ENCODE results near the gene COL5A3.

COL5A3 gene

GRCh38 chr19:9916719-9917118, 93.6 kb downstream of the COL5A3 start:
- TF ChIP-seq ISL1 (CRISPR knock-in tag; IDR thresholded peaks at IDR 0.05) (no peak), ZFP30 (CRISPR knock-in tag; IDR thresholded peaks at IDR 0.05) (no peak), ZFP3 (CRISPR knock-in tag; IDR thresholded peaks at IDR 0.05) (no peak), RARB (CRISPR knock-in tag; IDR thresholded peaks at IDR 0.05) (no peak), PATZ1 (CRISPR knock-in tag; IDR thresholded peaks at IDR 0.05; ENCODE audit: borderline replicate concordance) (no peak), TCF4 (CRISPR knock-in tag; IDR thresholded peaks at IDR 0.05; ENCODE audit: borderline replicate concordance) (no peak), TSHZ2 (CRISPR knock-in tag; IDR thresholded peaks at IDR 0.05) (no peak)
- no peak for ATAC-seq

GRCh38 chr19:9914315-9915207, 95.7 kb downstream of the COL5A3 start:
- peak; percentile 89 for ATAC-seq
- TF ChIP-seq SNAI2 (CRISPR knock-in tag; IDR thresholded peaks at IDR 0.05), result 0 out of 2 replicates have a peak, but pooled peaks have one; percentile 50
- TF ChIP-seq RARB (CRISPR knock-in tag; IDR thresholded peaks at IDR 0.05), result no peak

GRCh38 chr19:9914001-9914314, 96.3 kb downstream of the COL5A3 start:
- TF ChIP-seq ZFP3 (CRISPR knock-in tag; IDR thresholded peaks at IDR 0.05) (no peak), CSRNP3 (CRISPR knock-in tag; IDR thresholded peaks at IDR 0.05) (no peak), PPARA (CRISPR knock-in tag; IDR thresholded peaks at IDR 0.05; ENCODE audit: borderline replicate concordance) (no peak), ZNF8 (CRISPR knock-in tag; IDR thresholded peaks at IDR 0.05) (no peak), CSDC2 (CRISPR knock-in tag; IDR thresholded peaks at IDR 0.05) (no peak), PATZ1 (CRISPR knock-in tag; IDR thresholded peaks at IDR 0.05; ENCODE audit: borderline replicate concordance) (no peak), GLIS3 (CRISPR knock-in tag; IDR thresholded peaks at IDR 0.05) (no peak), ZC3H10 (CRISPR knock-in tag; IDR thresholded peaks at IDR 0.05) (no peak)
- peak; percentile 7; the same call in 1 of the 3 replicates for ATAC-seq

GRCh38 chr19:9913237-9914000, 96.9 kb downstream of the COL5A3 start:
- 0 out of 3 replicates have a peak, but pooled peaks have one; percentile 3 for ATAC-seq
- no peak for TF ChIP-seq ZFP30 (CRISPR knock-in tag; IDR thresholded peaks at IDR 0.05)
- TF ChIP-seq TCF4 (CRISPR knock-in tag; IDR thresholded peaks at IDR 0.05; ENCODE audit: borderline replicate concordance), result no peak

GRCh38 chr19:9912551-9913236, 97.6 kb downstream of the COL5A3 start:
- TF ChIP-seq ARNTL (CRISPR knock-in tag; IDR thresholded peaks at IDR 0.05; ENCODE audit: borderline replicate concordance, low read depth), result no peak
- TF ChIP-seq ZNF8 (CRISPR knock-in tag; IDR thresholded peaks at IDR 0.05), result no peak
- TF ChIP-seq ZFP3 (CRISPR knock-in tag; IDR thresholded peaks at IDR 0.05), result no peak
- no peak for TF ChIP-seq POU6F1 (CRISPR knock-in tag; IDR thresholded peaks at IDR 0.05; ENCODE audit: borderline replicate concordance, low read depth)
- TF ChIP-seq GLIS3 (CRISPR knock-in tag; IDR thresholded peaks at IDR 0.05), result no peak
- TF ChIP-seq TOX (CRISPR knock-in tag; IDR thresholded peaks at IDR 0.05; ENCODE audit: borderline replicate concordance), result no peak
- no peak for TF ChIP-seq CSRNP3 (CRISPR knock-in tag; IDR thresholded peaks at IDR 0.05)
- TF ChIP-seq ZNF565 (CRISPR knock-in tag; conservative IDR thresholded peaks at IDR 0.05; ENCODE audit: low read depth), result no peak
- no peak for ATAC-seq

All from SK-N-SH treated with all-trans-retinoic acid at 6 μM for 48 hours (cell line).